Ammon's horn (tissue), 1 donor: ENCODE data around the gene VPS16.
"Not testable (repeated sequence)": the region's sequence is repeated elsewhere in the genome, so short reads cannot be mapped to it uniquely, and the experiment has no call there.

Experiments used
- DNase-seq: peaks from one replicate; pipeline ENCODE4 v3.0.0-alpha.2; 2016; ENCODE audit warnings: low spot score

Gene VPS16

DNA sequence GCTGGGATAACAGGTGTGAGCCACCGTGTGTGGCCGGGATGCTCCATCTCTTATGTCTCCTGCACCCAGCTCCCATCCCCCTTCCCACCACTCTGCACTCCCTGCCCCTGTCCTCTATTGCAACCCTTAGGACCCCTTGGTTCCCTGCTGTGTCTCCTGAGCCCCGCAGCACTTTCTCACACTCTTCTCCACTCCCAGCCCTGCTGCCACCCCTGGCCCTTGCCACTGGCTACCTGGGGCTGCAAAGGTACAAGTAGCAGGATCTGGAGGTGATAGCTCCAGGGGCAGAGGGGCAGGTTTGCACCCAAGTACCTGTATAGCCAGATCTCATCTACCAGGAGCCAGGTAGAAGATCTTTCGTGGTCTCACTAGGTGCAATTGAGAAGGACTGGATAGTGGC, 33.5 kb upstream of the VPS16 start:
- DNase-seq: no peak

DNA sequence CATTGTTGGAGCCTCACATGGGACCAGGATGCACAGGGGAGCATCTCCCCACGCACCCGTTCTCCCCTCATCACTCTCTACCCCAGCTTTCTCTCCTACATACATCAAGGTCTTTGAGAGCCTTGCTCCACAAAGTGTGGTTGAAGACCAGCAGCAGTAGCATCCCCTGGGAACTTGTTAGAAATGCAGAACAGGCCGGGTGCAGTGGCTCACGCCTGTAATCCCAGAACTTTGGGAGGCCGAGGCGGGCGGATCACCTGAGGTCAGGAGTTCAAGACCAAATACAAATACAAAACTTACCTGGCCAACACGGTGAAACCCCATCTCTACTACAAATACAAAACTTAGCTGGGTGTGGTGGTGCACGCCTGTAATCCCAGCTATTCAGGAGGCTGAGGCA, 32.6 kb upstream of the VPS16 start:
- DNase-seq: not testable (repeated sequence)

DNA sequence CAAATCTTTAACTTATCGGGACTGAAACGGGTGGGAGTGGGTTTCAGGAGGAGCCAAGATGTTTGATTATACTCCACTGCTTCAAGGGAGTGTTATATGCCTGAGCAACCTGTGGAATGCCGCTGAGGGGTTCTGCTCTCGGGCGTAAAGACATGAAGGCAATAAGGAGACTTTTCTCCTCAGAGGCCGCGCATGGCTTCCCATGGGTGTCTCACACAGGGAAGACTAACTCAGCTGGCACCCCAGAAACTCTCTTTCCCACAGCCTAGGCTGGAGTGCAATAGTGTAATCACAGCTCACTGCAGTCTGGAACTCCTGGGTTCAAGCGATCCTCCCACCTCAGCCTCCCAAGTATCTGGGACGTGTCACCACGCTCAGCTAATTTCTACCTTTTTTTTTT, 30.9 kb upstream of the VPS16 start:
- no peak for DNase-seq

DNA sequence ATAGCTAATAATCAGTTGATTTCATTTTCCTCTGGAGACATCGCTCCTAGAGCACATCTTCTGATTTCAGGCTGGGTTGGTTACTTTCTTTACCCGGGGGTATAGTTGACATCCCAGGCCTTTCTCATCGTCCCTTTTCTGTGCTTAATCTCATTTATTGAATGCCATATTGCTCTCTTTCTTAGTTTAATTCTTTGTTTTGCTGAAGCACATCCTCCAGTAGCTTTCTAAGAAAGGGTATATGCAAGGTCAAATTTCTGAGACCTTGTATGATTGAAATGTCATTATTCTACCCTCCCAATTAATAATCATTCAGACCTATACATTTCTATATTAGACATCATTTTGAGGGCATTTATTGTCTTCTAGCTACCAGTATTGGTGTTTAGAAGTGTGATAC, 28.4 kb upstream of the VPS16 start:
- DNase-seq: no peak

GRCh38 chr20:2814076-2814475, 26.5 kb upstream of the VPS16 start:
- DNase-seq: no peak

- no peak for DNase-seq
These were observed 25.9 kb upstream of the VPS16 start, which contains the start of gene C20orf141 for GRCh38 chr20:2814587-2815051. TSS of gene C20orf141 (plus strand) at chr20:2814987. CDS start at chr20:2815185, 198 bp downstream.

GRCh38 chr20:2815242-2815900, 25.2 kb upstream of the VPS16 start:
- DNase-seq: no peak

DNA sequence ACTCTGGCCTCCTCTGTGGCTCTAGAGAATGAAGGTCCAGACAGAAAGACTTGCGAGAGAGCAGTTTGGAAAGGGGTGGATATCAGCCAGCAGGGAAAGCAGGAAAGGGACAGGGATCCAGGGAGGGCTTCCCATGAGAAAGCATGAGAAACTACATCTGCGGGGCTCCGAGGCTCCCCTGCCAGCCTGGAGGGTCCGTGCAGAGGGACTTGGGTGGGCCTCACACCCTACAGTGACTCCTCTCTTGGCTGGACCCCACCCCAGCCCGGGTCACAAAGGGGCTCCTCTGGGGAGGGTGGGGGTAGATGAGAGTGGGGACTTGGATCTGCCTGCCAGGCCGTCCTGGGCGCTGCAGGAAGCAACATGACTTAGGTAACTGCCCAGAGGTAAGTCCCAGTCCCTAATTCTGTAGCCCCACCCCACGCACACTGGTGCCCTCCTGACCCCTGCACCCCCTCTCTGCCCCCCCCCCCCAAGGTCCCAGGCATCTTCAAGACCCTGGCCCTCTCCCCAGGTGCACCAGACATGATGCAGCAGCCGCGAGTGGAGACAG, 24.4 kb upstream of the VPS16 start, which contains the start of gene TMEM239:
Gene TMEM239, plus strand, starts transcription at position 335 of the 553 bp plus-strand sequence. Its CDS starts 191 bp downstream, at position 526.
- DNase-seq: no peak

- no peak for DNase-seq
These were observed 23.8 kb upstream of the VPS16 start for GRCh38 chr20:2816583-2817340.

GRCh38 chr20:2817341-2817726, 23.2 kb upstream of the VPS16 start:
- no peak for DNase-seq

DNA sequence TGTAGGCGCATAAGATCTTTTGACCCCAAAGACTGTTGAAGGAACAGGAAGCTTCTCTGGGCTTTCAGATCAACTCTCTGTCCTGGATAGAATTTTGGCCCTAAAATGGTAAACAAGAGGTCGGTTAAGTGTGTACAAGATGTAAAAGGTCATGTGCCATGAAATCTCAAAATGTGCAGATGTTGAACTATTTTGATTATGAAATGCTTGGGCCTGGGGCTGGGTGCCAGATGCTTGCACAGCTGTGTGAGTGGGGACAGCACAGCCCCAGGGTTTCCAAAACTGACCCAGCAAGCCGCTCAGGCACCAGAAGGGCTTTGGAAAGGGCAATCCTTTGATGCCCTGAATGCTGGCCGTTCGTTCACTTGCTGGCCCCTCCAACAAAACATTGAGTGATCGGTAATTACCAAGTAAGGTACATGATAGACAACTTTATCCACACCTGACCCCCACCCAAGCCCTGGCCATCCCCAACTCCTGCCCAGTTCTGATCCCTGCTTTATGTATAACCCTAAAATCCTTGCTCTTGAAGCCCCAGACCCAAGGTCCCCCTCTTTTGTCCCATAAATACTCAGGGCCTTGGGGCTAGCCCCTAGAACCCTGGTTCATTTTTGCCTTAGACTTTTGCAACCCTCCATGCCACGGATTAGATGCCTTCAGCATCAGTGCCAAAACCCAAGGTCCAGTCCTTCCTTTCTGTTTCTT, 22.5 kb upstream of the VPS16 start:
- no peak for DNase-seq

- DNase-seq: no peak
These were observed 20.3 kb upstream of the VPS16 start for GRCh38 chr20:2820084-2820895.

GRCh38 chr20:2820896-2821869, 19.4 kb upstream of the VPS16 start:
- no peak for DNase-seq

DNA sequence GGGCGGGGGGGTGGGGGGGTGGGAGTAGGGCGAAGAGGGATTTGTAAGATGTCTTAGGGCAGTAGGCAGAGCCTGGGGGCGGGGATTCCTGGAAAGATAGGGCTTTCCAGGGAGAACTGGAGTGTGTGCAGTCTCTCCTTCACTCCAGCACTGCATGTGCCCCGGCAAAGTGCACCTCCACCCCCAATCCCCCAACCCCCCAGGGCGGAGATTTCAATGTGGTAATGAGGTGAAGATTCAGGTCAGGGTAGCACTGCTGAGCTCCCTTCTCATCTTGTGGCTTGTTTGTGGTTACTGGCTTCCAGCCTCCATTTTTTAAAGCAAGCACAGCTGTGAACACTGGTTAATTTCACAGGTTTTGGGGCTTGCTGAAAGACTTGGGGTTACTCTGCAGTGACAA, 18.5 kb upstream of the VPS16 start:
- no peak for DNase-seq

- DNase-seq: no peak
These were observed 14.8 kb upstream of the VPS16 start for GRCh38 chr20:2825761-2826160.

- no peak for DNase-seq
These were observed 13.9 kb upstream of the VPS16 start for GRCh38 chr20:2826655-2827054.

DNA sequence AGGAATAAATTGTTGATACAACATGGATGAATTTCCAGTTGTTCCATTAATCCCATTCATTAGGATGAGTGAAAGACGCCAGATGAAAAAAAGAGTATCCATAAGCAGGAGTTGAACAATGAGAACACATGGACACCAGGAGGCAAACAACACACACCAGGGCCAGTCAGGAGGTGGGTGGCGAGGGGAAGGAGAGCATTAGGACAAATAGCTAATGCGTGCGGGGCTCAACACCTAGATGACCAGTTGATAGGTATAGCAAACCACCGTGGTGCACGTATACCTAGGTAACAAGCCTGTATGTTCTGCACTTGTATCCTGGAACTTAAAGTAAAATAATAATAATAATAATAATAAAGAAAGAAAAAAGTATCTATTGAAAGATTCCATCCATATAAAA, 11.2 kb upstream of the VPS16 start:
- no peak for DNase-seq

- DNase-seq: not testable (repeated sequence)
These were observed 9.3 kb upstream of the VPS16 start for GRCh38 chr20:2831206-2831605.

GRCh38 chr20:2833761-2834160, 6.8 kb upstream of the VPS16 start:
- DNase-seq: no peak

- no peak for DNase-seq
These were observed 6.0 kb upstream of the VPS16 start for GRCh38 chr20:2834401-2835110.
